Mesendoderm (in vitro differentiated cells): ENCODE results near the gene PELI2.

Experiments used
- DNase-seq: peaks from one replicate; pipeline ENCODE4 v3.0.0; 2013
- H2AK5ac ChIP-seq: 2 replicates; pipeline ENCODE4 v1.6.1; 2013; ENCODE audit warnings: low read length, inconsistent platforms
- H2BK120ac ChIP-seq: 2 replicates; pipeline ENCODE4 v1.6.1; 2013; ENCODE audit warnings: low read depth, mild to moderate bottlenecking, low read length, moderate library complexity, mixed read lengths
- H2BK15ac ChIP-seq: replicated peaks from 2 replicates; pipeline ENCODE4 v1.6.1; 2013; ENCODE audit warnings: low read depth, mild to moderate bottlenecking, moderate library complexity
- H2BK5ac ChIP-seq: 2 replicates; pipeline ENCODE4 v1.6.1; 2013; ENCODE audit warnings: low read length, inconsistent platforms
- H3K18ac ChIP-seq: 2 replicates; pipeline ENCODE4 v1.6.1; 2013; ENCODE audit warnings: mild to moderate bottlenecking, low read length, mixed read lengths
- H3K23ac ChIP-seq: one replicate; pipeline ENCODE4 v1.6.1; 2013; ENCODE audit warnings: low read length
- H3K27ac ChIP-seq: 2 replicates; pipeline ENCODE4 v1.5.1; 2013; ENCODE audit warnings: low read depth, mild to moderate bottlenecking, inconsistent platforms, low read length, moderate library complexity
- H3K27me3 ChIP-seq: 2 replicates; pipeline ENCODE4 v1.6.1; 2013; ENCODE audit warnings: low read length, control low read depth, mild to moderate bottlenecking, inconsistent platforms; ENCODE audit not compliant: insufficient read depth, poor library complexity
- H3K36me3 ChIP-seq: 2 replicates; pipeline ENCODE4 v1.6.1; 2013; ENCODE audit warnings: low read length, inconsistent platforms; ENCODE audit not compliant: control insufficient read depth, insufficient read depth
- H3K4ac ChIP-seq: one replicate; pipeline ENCODE4 v1.6.1; 2013; ENCODE audit warnings: low read depth, mild to moderate bottlenecking, low read length, moderate library complexity
- H3K4me1 ChIP-seq: 2 replicates; pipeline ENCODE4 v1.6.1; 2013; ENCODE audit warnings: low read depth, low read length, inconsistent platforms; ENCODE audit not compliant: control insufficient read depth
- H3K4me2 ChIP-seq: 2 replicates; pipeline ENCODE4 v1.6.1; 2013; ENCODE audit warnings: low read length
- H3K4me3 ChIP-seq: 2 replicates; pipeline ENCODE4 v1.5.1; 2013; ENCODE audit warnings: mild to moderate bottlenecking, low read length
- H3K56ac ChIP-seq: one replicate; pipeline ENCODE4 v1.6.1; 2013; ENCODE audit warnings: low read length
- H3K79me1 ChIP-seq: 2 replicates; pipeline ENCODE4 v1.6.1; 2013; ENCODE audit warnings: low read length, inconsistent platforms
- H3K79me2 ChIP-seq: 2 replicates; pipeline ENCODE4 v1.6.1; 2013; ENCODE audit warnings: mild to moderate bottlenecking, low read length; ENCODE audit not compliant: control insufficient read depth, insufficient read depth
- H3K9ac ChIP-seq: 2 replicates; pipeline ENCODE4 v1.6.1; 2013; ENCODE audit warnings: low read length, inconsistent platforms
- H4K5ac ChIP-seq: one replicate; pipeline ENCODE4 v1.6.1; 2013; ENCODE audit warnings: low read length
- H4K8ac ChIP-seq: one replicate; pipeline ENCODE4 v1.6.1; 2013; ENCODE audit warnings: low read depth, mild to moderate bottlenecking, control low read depth, low read length, moderate library complexity
- WGBS: extraction: QIAGEN DNeasy Blood & Tissue Kit; methylation state at CpG from one replicate; pipeline ENCODE4 v1.1.7; 2013; ENCODE audit warnings: low lambda C conversion rate, missing lambda C conversion rate; ENCODE audit not compliant: insufficient coverage; ENCODE audit errors: extremely low coverage; 5-methylcytosine and 5-hydroxymethylcytosine counted together

PELI2 gene

GRCh38 chr14:56115334-56115870 lies 2.8 kb upstream of the PELI2 start:
- no peak overlapping the region for H3K27ac ChIP-seq
- H4K8ac ChIP-seq, result no peak overlapping the region
- no peak overlapping the region for H4K5ac ChIP-seq
- H2BK120ac ChIP-seq, result no peak overlapping the region
- no peak overlapping the region for H2BK5ac ChIP-seq
- no peaks in the 10 kb centered on the region for H3K27me3 ChIP-seq
- no peak overlapping the region for H3K23ac ChIP-seq
- DNase-seq, result no peak
- no peak overlapping the region for H3K9ac ChIP-seq
- H3K18ac ChIP-seq, result no peak overlapping the region
- H3K4me3 ChIP-seq, result no peak overlapping the region
- H3K79me2 ChIP-seq, result no peaks in the 10 kb centered on the region
- H3K4me2 ChIP-seq, result no peak overlapping the region
- H2AK5ac ChIP-seq, result no peak overlapping the region
- no CpG with 5 or more reads among the region's 3 CpGs for WGBS
- no peak overlapping the region for H2BK15ac ChIP-seq
- H3K56ac ChIP-seq, result no peak overlapping the region
- no peak overlapping the region for H3K4ac ChIP-seq
- no peaks in the 10 kb centered on the region for H3K4me1 ChIP-seq
- H3K79me1 ChIP-seq, result no peaks in the 10 kb centered on the region
- H3K36me3 ChIP-seq, result no peaks in the 10 kb centered on the region

GRCh38 chr14:56115976-56116893 lies 2.0 kb upstream of the PELI2 start:
- Histone ChIP-seq H3K79me2 (peaks cover 2% of the 10 kb centered on the region), H3K36me3 (no peaks in the 10 kb centered on the region), H4K5ac (no peak overlapping the region), H3K9ac (no peak overlapping the region), H2BK5ac (no peak overlapping the region), H2BK15ac (no peak overlapping the region), H2AK5ac (no peak overlapping the region), H3K4me3 (no peak overlapping the region), H3K4me1 (peaks cover 3% of the 10 kb centered on the region), H4K8ac (no peak overlapping the region), H3K18ac (no peak overlapping the region), H3K23ac (no peak overlapping the region), H3K27ac (no peak overlapping the region), H2BK120ac (no peak overlapping the region), H3K56ac (peak overlapping the region; percentile 3), H3K79me1 (peaks cover 2% of the 10 kb centered on the region), H3K27me3 (no peaks in the 10 kb centered on the region), H3K4me2 (no peak overlapping the region), H3K4ac (no peak overlapping the region)
- no CpG with 5 or more reads among the region's 8 CpGs for WGBS
- DNase-seq, result no peak

GRCh38 chr14:56118611-56119181 lies 485 bp downstream of the PELI2 start:
- Histone ChIP-seq H3K23ac (peak overlapping the region; percentile 53), H3K79me2 (peaks cover 8% of the 10 kb centered on the region), H2BK15ac (no peak overlapping the region), H3K56ac (peak overlapping the region; percentile 86), H4K5ac (no peak overlapping the region), H3K27me3 (no peaks in the 10 kb centered on the region), H3K4me3 (peak overlapping the region; percentile 69), H2AK5ac (no peak overlapping the region), H3K9ac (peak overlapping the region; percentile 76), H2BK5ac (no peak overlapping the region), H3K18ac (peak overlapping the region; percentile 42), H3K4me2 (peak overlapping the region; percentile 31), H3K27ac (no peak overlapping the region), H4K8ac (no peak overlapping the region), H3K4me1 (peaks cover 3% of the 10 kb centered on the region), H2BK120ac (peak overlapping the region; percentile 48), H3K4ac (no peak overlapping the region), H3K36me3 (no peaks in the 10 kb centered on the region), H3K79me1 (peaks cover 4% of the 10 kb centered on the region)
- WGBS, result no CpG with 5 or more reads among the region's 87 CpGs
- DNase-seq, result no peak

DNA sequence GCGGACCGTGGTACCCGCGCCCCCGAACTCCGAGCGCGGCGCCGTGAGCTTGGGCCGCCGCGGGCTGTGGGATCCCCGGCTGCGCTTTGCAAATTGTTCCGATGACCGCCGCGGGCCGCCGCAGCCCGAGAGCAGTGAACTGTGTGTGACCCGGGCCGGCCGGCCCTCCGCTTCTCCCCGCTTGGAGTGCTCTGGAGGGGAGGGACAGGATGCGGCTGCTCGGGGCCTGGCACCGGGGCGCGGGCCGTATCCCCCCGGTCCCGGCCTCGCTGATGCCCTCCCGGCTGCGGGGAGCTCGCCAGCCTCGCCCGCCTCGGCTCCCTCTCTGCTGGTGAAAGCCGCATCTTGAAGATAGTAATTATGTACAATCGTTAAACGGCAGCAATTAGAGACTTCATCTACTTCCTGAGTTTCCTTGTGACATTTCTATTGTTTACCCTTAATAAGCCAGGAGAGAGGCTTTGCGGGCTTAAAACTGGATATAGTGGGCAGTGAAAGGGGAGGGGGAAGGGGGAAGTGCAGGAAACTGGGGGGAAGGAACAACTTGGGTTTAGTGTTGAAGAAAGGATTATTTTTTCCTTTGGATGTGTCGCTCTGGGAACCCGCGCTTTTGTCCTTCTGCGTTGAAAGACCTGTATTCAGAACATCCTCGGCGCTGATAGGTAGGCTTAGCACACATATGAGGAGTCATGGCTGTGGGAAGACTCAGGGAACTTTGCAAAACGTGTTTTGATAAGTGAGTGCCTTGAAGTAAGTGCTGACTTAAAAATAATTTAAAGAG lies 1.2 kb downstream of the PELI2 start:
- peaks cover 7% of the 10 kb centered on the region for H3K79me1 ChIP-seq
- peak overlapping the region; percentile 76 for H3K9ac ChIP-seq
- H2BK120ac ChIP-seq, result no peak overlapping the region
- H2BK5ac ChIP-seq, result no peak overlapping the region
- no CpG with 5 or more reads among the region's 53 CpGs for WGBS
- H2AK5ac ChIP-seq, result no peak overlapping the region
- peak overlapping the region; percentile 42 for H3K18ac ChIP-seq
- H3K27ac ChIP-seq, result no peak overlapping the region
- H3K4ac ChIP-seq, result no peak overlapping the region
- peaks cover 9% of the 10 kb centered on the region for H3K79me2 ChIP-seq
- no peak overlapping the region for H2BK15ac ChIP-seq
- peaks cover 3% of the 10 kb centered on the region for H3K4me1 ChIP-seq
- no peak overlapping the region for H3K23ac ChIP-seq
- peak overlapping the region; percentile 69 for H3K4me3 ChIP-seq
- no peaks in the 10 kb centered on the region for H3K27me3 ChIP-seq
- no peaks in the 10 kb centered on the region for H3K36me3 ChIP-seq
- H3K4me2 ChIP-seq, result peak overlapping the region; percentile 27
- H3K56ac ChIP-seq, result peak overlapping the region; percentile 86
- H4K8ac ChIP-seq, result no peak overlapping the region
- peak; percentile 73 for DNase-seq
- no peak overlapping the region for H4K5ac ChIP-seq

DNA sequence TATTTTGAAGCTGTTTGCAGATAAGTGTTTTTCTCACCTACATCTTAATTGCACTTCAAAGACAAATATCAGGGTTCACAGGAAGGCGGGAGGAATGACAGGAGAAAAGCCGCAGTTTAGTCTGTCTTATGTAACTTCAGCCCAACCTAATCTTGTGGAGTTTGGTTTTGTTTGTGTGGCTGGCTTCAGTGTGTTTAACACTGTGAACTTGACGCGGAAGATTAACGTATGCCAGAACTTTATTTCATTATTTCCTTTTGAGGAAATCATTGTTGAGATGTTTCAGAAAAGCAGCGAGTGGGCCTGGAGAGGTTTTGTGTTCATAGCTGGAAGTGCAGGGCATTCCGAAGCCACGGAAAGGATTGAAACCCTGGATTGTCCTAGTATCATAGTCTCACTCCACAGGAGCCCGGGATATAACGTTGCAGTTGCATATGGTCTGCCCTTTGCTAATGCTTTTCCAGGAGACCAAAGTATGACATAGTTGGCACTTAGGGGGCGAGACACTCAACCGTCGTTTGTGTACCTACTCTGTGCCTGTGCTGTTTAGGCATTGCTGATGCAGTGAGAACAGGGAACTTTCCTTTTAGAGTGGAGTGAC lies 2.0 kb downstream of the PELI2 start:
- no peak overlapping the region for H4K8ac ChIP-seq
- H3K9ac ChIP-seq, result peak overlapping the region; percentile 76
- H2AK5ac ChIP-seq, result no peak overlapping the region
- H2BK5ac ChIP-seq, result no peak overlapping the region
- no peak overlapping the region for H3K18ac ChIP-seq
- peak; percentile 27 for DNase-seq
- H3K4me2 ChIP-seq, result peak overlapping the region; percentile 27
- H4K5ac ChIP-seq, result no peak overlapping the region
- H2BK15ac ChIP-seq, result no peak overlapping the region
- no CpG with 5 or more reads among the region's 13 CpGs for WGBS
- H3K4me3 ChIP-seq, result peak overlapping the region; percentile 69
- H3K4ac ChIP-seq, result no peak overlapping the region
- H3K23ac ChIP-seq, result no peak overlapping the region
- H2BK120ac ChIP-seq, result no peak overlapping the region
- H3K79me2 ChIP-seq, result peaks cover 12% of the 10 kb centered on the region
- H3K27ac ChIP-seq, result no peak overlapping the region
- peaks cover 13% of the 10 kb centered on the region for H3K79me1 ChIP-seq
- no peaks in the 10 kb centered on the region for H3K36me3 ChIP-seq
- peaks cover 3% of the 10 kb centered on the region for H3K4me1 ChIP-seq
- peak overlapping the region; percentile 2 for H3K56ac ChIP-seq
- no peaks in the 10 kb centered on the region for H3K27me3 ChIP-seq
